ENCODE results near the gene GIT1.
A peak's percentile ranks its signal among the peaks of the same experiment; 100 is the strongest.

GIT1 gene

GRCh38 chr17:29610395-29610794 lies 20.9 kb upstream of the GIT1 start:
- no peak for DNase-seq
- peaks cover 31% of the 10 kb centered on the region for H3K4me1 Mint-ChIP-seq
- H3K27me3 Mint-ChIP-seq, result no peaks in the 10 kb centered on the region
- no peak overlapping the region for H3K27ac Mint-ChIP-seq
- H3K9me3 Mint-ChIP-seq, result no peaks in the 10 kb centered on the region
- no peak overlapping the region for H3K4me3 Mint-ChIP-seq
- no peak for ATAC-seq

- H3K4me1 Mint-ChIP-seq, result peaks cover 17% of the 10 kb centered on the region
- no peaks in the 10 kb centered on the region for H3K9me3 Mint-ChIP-seq
- no peak overlapping the region for H3K4me3 Mint-ChIP-seq
- H3K27me3 Mint-ChIP-seq, result no peaks in the 10 kb centered on the region
- ATAC-seq (no peak), DNase-seq (no peak)
- no peak overlapping the region for H3K27ac Mint-ChIP-seq
Measured at GRCh38 chr17:29608986-29609385, 19.5 kb upstream of the GIT1 start.

GRCh38 chr17:29607557-29608195 lies 18.2 kb upstream of the GIT1 start:
- Mint-ChIP-seq H3K27me3 (no peaks in the 10 kb centered on the region), H3K4me3 (no peak overlapping the region), H3K4me1 (peaks cover 7% of the 10 kb centered on the region), H3K9me3 (no peaks in the 10 kb centered on the region), H3K27ac (no peak overlapping the region)
- ATAC-seq (peak; percentile 35), DNase-seq (no peak)

GRCh38 chr17:29603109-29603674 lies 13.7 kb upstream of the GIT1 start:
- peaks cover 16% of the 10 kb centered on the region for H3K4me1 Mint-ChIP-seq
- no peak for DNase-seq
- no peak overlapping the region for H3K4me3 Mint-ChIP-seq
- no peaks in the 10 kb centered on the region for H3K27me3 Mint-ChIP-seq
- no peak for ATAC-seq
- H3K27ac Mint-ChIP-seq, result no peak overlapping the region
- no peaks in the 10 kb centered on the region for H3K9me3 Mint-ChIP-seq

- Mint-ChIP-seq H3K9me3 (no peaks in the 10 kb centered on the region), H3K27me3 (no peaks in the 10 kb centered on the region), H3K27ac (no peak overlapping the region), H3K4me1 (peaks cover 41% of the 10 kb centered on the region), H3K4me3 (no peak overlapping the region)
- ATAC-seq (no peak), DNase-seq (no peak)
Measured at GRCh38 chr17:29597361-29598172, 8.1 kb upstream of the GIT1 start.

GRCh38 chr17:29596811-29597210 lies 7.4 kb upstream of the GIT1 start:
- ATAC-seq (no peak), DNase-seq (no peak)
- Mint-ChIP-seq H3K27ac (no peak overlapping the region), H3K4me1 (peaks cover 49% of the 10 kb centered on the region), H3K27me3 (no peaks in the 10 kb centered on the region), H3K4me3 (no peak overlapping the region), H3K9me3 (no peaks in the 10 kb centered on the region)

GRCh38 chr17:29595943-29596774 lies 6.7 kb upstream of the GIT1 start:
- Mint-ChIP-seq H3K4me3 (no peak overlapping the region), H3K4me1 (peaks cover 55% of the 10 kb centered on the region), H3K27me3 (no peaks in the 10 kb centered on the region), H3K27ac (no peak overlapping the region), H3K9me3 (no peaks in the 10 kb centered on the region)
- DNase-seq (no peak), ATAC-seq (no peak)

- ATAC-seq (no peak), DNase-seq (no peak)
- Mint-ChIP-seq H3K27me3 (no peaks in the 10 kb centered on the region), H3K27ac (no peak overlapping the region), H3K4me3 (no peak overlapping the region), H3K4me1 (peaks cover 56% of the 10 kb centered on the region), H3K9me3 (no peaks in the 10 kb centered on the region)
Measured at GRCh38 chr17:29595107-29595942, 5.9 kb upstream of the GIT1 start.

- Mint-ChIP-seq H3K27ac (no peak overlapping the region), H3K27me3 (no peaks in the 10 kb centered on the region), H3K9me3 (no peaks in the 10 kb centered on the region), H3K4me1 (peaks cover 61% of the 10 kb centered on the region), H3K4me3 (peak overlapping the region; percentile 82 to 88)
- ATAC-seq, result no peak
- no peak for DNase-seq
Measured at GRCh38 chr17:29594519-29595090, 5.2 kb upstream of the GIT1 start.

GRCh38 chr17:29593591-29594518 lies 4.4 kb upstream of the GIT1 start:
- peak overlapping the region in 1 of 2 donors; percentile 67 for H3K27ac Mint-ChIP-seq
- H3K27me3 Mint-ChIP-seq, result no peaks in the 10 kb centered on the region
- peak overlapping the region; percentile 82 to 88 for H3K4me3 Mint-ChIP-seq
- ATAC-seq (no peak), DNase-seq (peak in 1 of 2 donors; percentile 43)
- H3K4me1 Mint-ChIP-seq, result peaks cover 61% of the 10 kb centered on the region
- H3K9me3 Mint-ChIP-seq, result no peaks in the 10 kb centered on the region

GRCh38 chr17:29592850-29593551 lies 3.6 kb upstream of the GIT1 start, which contains the start of gene ANKRD13B:
Gene ANKRD13B (plus strand): TSS chr17:29593132. CDS start chr17:29593622, 490 bp downstream.
- peak within 1 kb of the TSS in 1 of 2 donors; percentile 67 for H3K27ac Mint-ChIP-seq
- H3K27me3 Mint-ChIP-seq, result no peaks in the 10 kb centered on the region
- peaks cover 67% of the 10 kb centered on the region for H3K4me1 Mint-ChIP-seq
- peak; percentile 26 for ATAC-seq
- peak within 1 kb of the TSS; percentile 82 to 91 for H3K4me3 Mint-ChIP-seq
- peak; percentile 41 to 51 for DNase-seq
- H3K9me3 Mint-ChIP-seq, result no peaks in the 10 kb centered on the region

- Mint-ChIP-seq H3K27me3 (no peaks in the 10 kb centered on the region), H3K4me3 (peak overlapping the region; percentile 82 to 91), H3K4me1 (peaks cover 77% of the 10 kb centered on the region), H3K9me3 (no peaks in the 10 kb centered on the region), H3K27ac (no peak overlapping the region)
- ATAC-seq (peak; percentile 51), DNase-seq (peak; percentile 83 to 84)
Measured at GRCh38 chr17:29591737-29592608, 2.5 kb upstream of the GIT1 start.

All from stimulated activated naive CD8-positive, alpha-beta T cell treated with anti-CD3 and anti-CD28 coated beads, Interleukin-15, amount 100 ng/mL, for 72 hours (primary cell).